Measurements from ENCODE around the gene PHACTR3.

The PHACTR3 gene

GRCh38 chr20:59708326-59708725 lies 104.0 kb downstream of the PHACTR3 start:
- DNase-seq, result no peak

GRCh38 chr20:59709636-59710035 lies 105.3 kb downstream of the PHACTR3 start:
- no peak for DNase-seq

- no peak for DNase-seq
These were observed 113.7 kb downstream of the PHACTR3 start for GRCh38 chr20:59718071-59718470.

GRCh38 chr20:59718751-59719150 lies 114.4 kb downstream of the PHACTR3 start:
- no peak for DNase-seq

GRCh38 chr20:59720013-59720412 lies 115.7 kb downstream of the PHACTR3 start:
- DNase-seq, result no peak

- DNase-seq, result no peak
These were observed 117.0 kb downstream of the PHACTR3 start for GRCh38 chr20:59721386-59721785.

- DNase-seq, result peak; percentile 83
These were observed 118.8 kb downstream of the PHACTR3 start for GRCh38 chr20:59723108-59723500.

DNA sequence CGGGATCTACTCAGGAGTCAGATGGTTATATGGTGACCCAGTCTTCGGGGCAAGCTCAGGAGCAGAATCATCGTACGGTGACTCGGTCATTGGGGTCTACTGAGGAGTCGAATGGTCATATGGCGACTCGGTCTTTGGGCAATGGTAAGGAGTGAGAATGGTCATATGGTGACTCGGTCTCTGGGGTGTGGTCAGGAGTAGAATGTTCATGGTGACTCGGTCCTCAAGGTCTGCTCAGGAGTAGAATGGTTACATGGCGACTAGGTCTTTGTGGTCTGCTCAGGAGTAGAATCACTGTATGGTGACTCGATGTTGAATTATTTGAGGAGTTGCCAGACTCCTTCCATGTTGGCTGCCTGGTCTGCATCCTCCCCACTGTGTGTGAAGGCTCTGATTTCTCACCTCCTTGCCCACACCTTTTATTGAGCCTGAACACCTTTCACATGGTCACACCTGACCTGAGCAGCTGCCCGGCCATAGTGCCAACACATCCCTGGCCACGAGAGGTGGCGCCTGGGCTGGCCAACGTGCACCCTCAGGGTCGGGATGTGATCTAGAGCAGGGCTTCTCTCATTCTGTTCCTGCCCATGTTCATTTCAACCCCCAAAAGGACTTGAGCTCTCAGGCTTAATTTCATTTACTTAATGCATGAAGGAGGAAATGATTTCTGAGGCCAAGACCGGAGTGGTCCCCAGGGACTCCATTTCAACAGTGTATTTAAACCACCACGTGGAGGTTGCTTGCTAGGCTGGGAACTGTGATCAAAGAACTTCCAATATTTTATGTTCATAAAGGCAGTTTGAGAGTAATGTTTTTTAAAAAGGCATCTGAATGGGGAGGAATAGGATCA lies 119.5 kb downstream of the PHACTR3 start:
- no peak for DNase-seq

GRCh38 chr20:59724457-59725366 lies 120.4 kb downstream of the PHACTR3 start:
- no peak for DNase-seq

GRCh38 chr20:59725476-59726280 lies 121.3 kb downstream of the PHACTR3 start:
- DNase-seq, result no peak

DNA sequence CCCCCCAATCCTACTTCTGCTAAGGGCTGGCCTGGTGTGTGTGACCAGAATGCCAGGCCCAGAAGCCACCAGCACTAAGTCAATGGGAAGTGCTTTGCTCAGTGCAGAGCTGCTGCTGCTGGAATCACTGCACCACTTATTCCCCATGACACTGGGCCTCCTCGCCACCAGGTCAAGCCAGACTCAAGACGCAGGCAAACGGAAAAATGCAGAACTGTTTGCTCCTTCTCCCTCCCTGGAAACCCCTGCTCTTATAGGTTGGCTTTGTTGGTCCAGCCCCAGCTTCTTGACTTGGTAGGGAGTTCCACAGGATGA lies 121.9 kb downstream of the PHACTR3 start:
- DNase-seq, result no peak

DNA sequence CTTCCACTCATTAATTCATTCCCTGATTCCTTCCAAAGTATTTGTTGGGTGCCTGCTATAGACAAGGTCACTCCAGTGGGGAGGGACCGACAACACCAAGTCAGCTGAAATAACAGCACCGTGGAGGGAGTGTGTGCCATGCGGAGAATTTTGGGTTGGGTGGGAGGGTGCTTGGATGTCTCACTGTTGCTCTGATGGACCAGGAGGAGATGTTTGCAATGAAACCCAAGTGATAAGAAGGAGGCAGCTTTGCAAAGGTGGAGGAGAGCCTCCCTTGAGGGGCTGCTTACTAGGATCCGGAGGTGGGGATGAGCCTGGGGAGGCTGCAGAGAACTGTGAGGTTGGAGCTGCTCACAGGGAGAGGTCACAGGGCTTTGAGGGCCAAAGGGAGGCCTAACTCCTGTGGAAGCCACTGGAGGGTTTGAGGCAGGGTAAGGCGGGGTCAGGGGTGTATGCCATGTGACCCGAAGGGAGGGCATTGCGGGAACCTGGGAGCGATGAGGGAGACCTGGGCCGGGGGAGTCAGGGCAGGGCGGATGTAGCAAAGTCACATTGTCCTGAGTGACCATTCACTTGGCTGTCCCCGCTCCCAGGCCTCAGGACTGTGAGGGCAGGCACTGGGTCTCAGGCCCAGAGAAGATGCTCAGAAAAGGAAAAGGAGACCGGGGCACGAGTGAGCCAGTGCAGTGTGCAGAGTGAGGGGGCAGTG lies 124.5 kb downstream of the PHACTR3 start:
- DNase-seq, result no peak

- no peak for DNase-seq
These were observed 125.2 kb downstream of the PHACTR3 start for GRCh38 chr20:59729506-59729905.

- DNase-seq, result no peak
These were observed 126.4 kb downstream of the PHACTR3 start for GRCh38 chr20:59730722-59731121.

GRCh38 chr20:59731376-59731775 lies 127.0 kb downstream of the PHACTR3 start:
- no peak for DNase-seq

- no peak for DNase-seq
These were observed 129.0 kb downstream of the PHACTR3 start for GRCh38 chr20:59733351-59733750.

GRCh38 chr20:59735486-59735885 lies 131.1 kb downstream of the PHACTR3 start:
- no peak for DNase-seq

DNA sequence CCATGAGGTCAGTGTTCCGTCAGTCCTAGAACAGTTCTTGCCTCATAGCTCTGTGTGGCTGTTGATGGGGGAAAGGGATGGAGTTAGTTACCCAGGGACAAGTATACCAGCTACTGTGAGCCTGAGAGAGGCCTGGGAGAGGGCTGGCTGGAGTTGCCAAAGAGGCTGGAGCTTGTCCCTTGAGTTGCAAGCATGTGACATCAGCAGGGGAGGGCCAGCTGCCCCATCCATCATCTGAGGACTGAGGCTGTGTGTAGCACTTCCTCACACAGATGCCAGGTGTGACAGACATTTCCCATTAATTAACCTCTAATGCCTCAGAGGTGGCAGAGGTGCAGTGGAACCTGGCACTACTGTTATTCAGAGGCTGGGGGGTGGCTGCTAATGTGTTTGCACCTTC lies 131.6 kb downstream of the PHACTR3 start:
- DNase-seq, result no peak

- DNase-seq, result no peak
These were observed 132.0 kb downstream of the PHACTR3 start for GRCh38 chr20:59736366-59736765.

DNA sequence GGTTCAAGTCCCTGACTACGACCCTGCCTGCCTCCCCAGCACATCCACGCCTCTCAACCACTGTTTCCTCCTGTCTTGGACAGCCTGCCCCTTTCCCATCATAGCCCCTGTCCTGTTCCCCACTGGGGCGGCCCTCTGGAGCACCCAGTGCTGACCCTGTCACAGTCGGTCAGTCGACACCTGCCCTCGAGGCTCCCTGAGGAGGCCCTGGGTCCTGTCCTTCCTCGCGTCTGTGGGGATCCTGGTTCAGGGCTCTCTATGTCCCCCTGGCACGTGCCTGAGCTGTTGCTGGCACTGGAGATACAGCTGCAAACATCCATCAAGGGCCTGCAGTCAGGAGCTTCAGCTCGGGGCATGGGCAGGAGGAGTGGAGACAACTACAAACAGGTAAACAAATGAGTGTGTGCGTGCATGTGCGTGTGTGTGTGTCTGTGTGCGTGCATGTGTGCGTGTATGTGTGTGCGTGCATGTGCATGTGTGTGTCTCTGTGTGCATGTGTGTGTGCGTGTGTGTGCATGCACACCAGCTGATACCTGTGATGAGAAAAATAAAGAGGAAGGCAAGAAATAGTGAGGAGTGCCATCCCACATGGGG lies 132.8 kb downstream of the PHACTR3 start:
- DNase-seq, result no peak

- no peak for DNase-seq
These were observed 133.5 kb downstream of the PHACTR3 start for GRCh38 chr20:59737816-59738215.

- no peak for DNase-seq
These were observed 134.5 kb downstream of the PHACTR3 start for GRCh38 chr20:59738851-59739250.
